Colonic mucosa (tissue), 4 donors: ENCODE measurements around the gene ZNF654. TPM values are rescaled to one million over a fixed set of nuclear protein-coding genes. Genes with fewer than 3 reads are reported as not detected.

Experiments
- DNase-seq: peaks from one replicate; pipeline ENCODE4 v3.0.0-alpha.2; 2020
- H3K27ac ChIP-seq: fragments of 200-600 bp; one replicate; pipeline ENCODE4 v1.8.0; 2021
- H3K27me3 ChIP-seq: fragments of 200-600 bp; one replicate; pipeline ENCODE4 v1.8.0; 2021
- H3K36me3 ChIP-seq: fragments of 200-600 bp; one replicate; pipeline ENCODE4 v1.8.0; 2021
- H3K4me1 ChIP-seq: fragments of 200-600 bp; one replicate; pipeline ENCODE4 v1.8.0; 2021; ENCODE audit warnings: mild to moderate bottlenecking
- H3K4me3 ChIP-seq: fragments of 200-600 bp; one replicate; pipeline ENCODE4 v1.8.0; 2021
- H3K9ac ChIP-seq, 2 donors: one replicate each; pipeline ENCODE4 v1.7.0; 2013; ENCODE audit warnings: control low read depth in 2 of 2, low read depth in 2 of 2, low read length in 2 of 2
- H3K9me3 ChIP-seq: fragments of 200-600 bp; one replicate; pipeline ENCODE4 v1.8.0; 2021
- CTCF ChIP-seq: fragments of 200-600 bp; IDR thresholded peaks from one replicate; pipeline ENCODE4 v1.8.0; 2022; ENCODE audit warnings: antibody characterized with exemption, mild to moderate bottlenecking
- intact Hi-C: fragments of 100-400 bp; cut with DNase I; formaldehyde crosslinking; loops from one replicate; pipeline ENCODE4 v1.14.1; 2022
- total RNA-seq, 2 donors: library from RNA; stranded (reverse); fragmentation: NEBNext Ultra II Directional in 1 of 2; extraction: Animal tissue kit (Norgen Biotek cat#: 25700) in 1 of 2; gene quantifications; one replicate each; pipeline ENCODE4 v1.2.1, GENCODE V29; 2021
- donor health status: healthy.
- donor health status: DM: no; HTN: no; CAD: no.
- donor health status: DM: no; HTN: no; CAD: no.

ZNF654 gene
- total RNA-seq, 2 donors from 2014 or later = 12.1 to 24.5 TPM

- Histone ChIP-seq H3K36me3 (no peaks in the 10 kb centered on the region), H3K9ac (no peak overlapping the region), H3K27me3 (no peaks in the 10 kb centered on the region), H3K4me1 (no peaks in the 10 kb centered on the region), H3K9me3 (no peaks in the 10 kb centered on the region), H3K27ac (no peak overlapping the region), H3K4me3 (no peak overlapping the region)
- DNase-seq = no peak
- intact Hi-C loops = no loop called here
- TF ChIP-seq CTCF = no peak
Observed at GRCh38 chr3:88141458-88142083, 82.5 kb downstream of the ZNF654 start.

GRCh38 chr3:88142094-88142624 lies 83.1 kb downstream of the ZNF654 start:
- Histone ChIP-seq H3K36me3 (no peaks in the 10 kb centered on the region), H3K9me3 (no peaks in the 10 kb centered on the region), H3K4me1 (no peaks in the 10 kb centered on the region), H3K27me3 (no peaks in the 10 kb centered on the region), H3K9ac (no peak overlapping the region), H3K4me3 (no peak overlapping the region), H3K27ac (no peak overlapping the region)
- intact Hi-C loops = no loop called here
- TF ChIP-seq CTCF = no peak
- no peak for DNase-seq

GRCh38 chr3:88147261-88147660 lies 88.2 kb downstream of the ZNF654 start:
- H3K4me3 ChIP-seq = no peak overlapping the region
- intact Hi-C loops = loop anchor here (5.0 kb wide), 1 partner anchor 85 kb away; no protein-coding TSS in a partner anchor
- H3K27ac ChIP-seq = no peak overlapping the region
- no peaks in the 10 kb centered on the region for H3K27me3 ChIP-seq
- no peak for DNase-seq
- no peaks in the 10 kb centered on the region for H3K4me1 ChIP-seq
- no peaks in the 10 kb centered on the region for H3K9me3 ChIP-seq
- TF ChIP-seq CTCF = no peak
- no peaks in the 10 kb centered on the region for H3K36me3 ChIP-seq
- no peak overlapping the region for H3K9ac ChIP-seq

GRCh38 chr3:88148651-88149050 lies 89.6 kb downstream of the ZNF654 start:
- H3K27me3 ChIP-seq = no peaks in the 10 kb centered on the region
- no peaks in the 10 kb centered on the region for H3K4me1 ChIP-seq
- no peak overlapping the region for H3K27ac ChIP-seq
- H3K9me3 ChIP-seq = no peaks in the 10 kb centered on the region
- intact Hi-C loops = loop anchor here (5.0 kb wide), 1 partner anchor 86 kb away; no protein-coding TSS in a partner anchor
- H3K4me3 ChIP-seq = peak overlapping the region; percentile 73
- no peaks in the 10 kb centered on the region for H3K36me3 ChIP-seq
- no peak for TF ChIP-seq CTCF
- no peak for DNase-seq
- peak overlapping the region in 1 of 2 donors; percentile 38 for H3K9ac ChIP-seq

GRCh38 chr3:88149101-88149508 lies 90.0 kb downstream of the ZNF654 start:
- intact Hi-C loops = loop anchor here (5.0 kb wide), 1 partner anchor 87 kb away; no protein-coding TSS in a partner anchor
- no peak for DNase-seq

More at GRCh38 chr3:88149101-88149508, 90.0 kb downstream of the ZNF654 start:
- H3K4me3 ChIP-seq = peak overlapping the region; percentile 73
- no peaks in the 10 kb centered on the region for H3K27me3 ChIP-seq
- H3K4me1 ChIP-seq = no peaks in the 10 kb centered on the region
- H3K27ac ChIP-seq = peak overlapping the region; percentile 95
- TF ChIP-seq CTCF = no peak
- H3K36me3 ChIP-seq = no peaks in the 10 kb centered on the region
- no peaks in the 10 kb centered on the region for H3K9me3 ChIP-seq
- H3K9ac ChIP-seq = peak overlapping the region; percentile 38 to 98
